Neuronal stem cell (in vitro differentiated cells): ENCODE data around the gene CDKL1.

Source experiments
- DNase-seq: peaks from one replicate; pipeline ENCODE4 v3.0.0-alpha.2; 2013; ENCODE audit warnings: low spot score
- H2AFZ ChIP-seq: one replicate; pipeline ENCODE4 v1.6.1; 2013; ENCODE audit warnings: mild to moderate bottlenecking, low read length, inconsistent platforms
- H2AK5ac ChIP-seq: 2 replicates; pipeline ENCODE4 v1.6.1; 2013; ENCODE audit warnings: low read depth, mild to moderate bottlenecking, inconsistent platforms, low read length, moderate library complexity, mixed read lengths
- H2BK120ac ChIP-seq: 2 replicates; pipeline ENCODE4 v1.6.1; 2013; ENCODE audit warnings: low read depth, mild to moderate bottlenecking, inconsistent platforms, low read length, moderate library complexity, mixed read lengths
- H2BK12ac ChIP-seq: one replicate; pipeline ENCODE4 v1.6.1; 2013; ENCODE audit warnings: low read length, inconsistent platforms
- H2BK15ac ChIP-seq: 2 replicates; pipeline ENCODE4 v1.6.1; 2013; ENCODE audit warnings: mild to moderate bottlenecking, low read length, inconsistent platforms, mixed read lengths
- H2BK5ac ChIP-seq: one replicate; pipeline ENCODE4 v1.6.1; 2013; ENCODE audit warnings: inconsistent platforms, mild to moderate bottlenecking, low read length, moderate library complexity
- H3K14ac ChIP-seq: one replicate; pipeline ENCODE4 v1.6.1; 2013; ENCODE audit warnings: low read length, inconsistent platforms
- H3K18ac ChIP-seq: 2 replicates; pipeline ENCODE4 v1.6.1; 2013; ENCODE audit warnings: low read length, inconsistent platforms
- H3K23ac ChIP-seq: 2 replicates; pipeline ENCODE4 v1.6.1; 2013; ENCODE audit warnings: low read depth, mild to moderate bottlenecking, mixed read lengths, low read length, inconsistent platforms; ENCODE audit not compliant: poor library complexity
- H3K27ac ChIP-seq: replicated peaks from 3 replicates; pipeline ENCODE4 v1.5.1; 2013; ENCODE audit warnings: low read length, inconsistent platforms
- H3K27me3 ChIP-seq, 3 experiments: 2 replicates each; pipeline ENCODE4 v1.6.1; 2013; ENCODE audit warnings: low read length in 3 of 3, mild to moderate bottlenecking in 2 of 3, inconsistent platforms in 1 of 3, low read depth in 1 of 3, mixed read lengths in 1 of 3, moderate library complexity in 1 of 3; ENCODE audit not compliant: control insufficient read depth in 3 of 3, insufficient read depth in 3 of 3
- H3K36me3 ChIP-seq, 2 donors: replicated peaks in 1 of 2; 2 replicates each; pipeline ENCODE4 v1.6.1; 2013; ENCODE audit warnings: low read length in 2 of 2; ENCODE audit not compliant: control insufficient read depth in 2 of 2, insufficient read depth in 2 of 2
- H3K4ac ChIP-seq: 2 replicates; pipeline ENCODE4 v1.6.1; 2013; ENCODE audit warnings: inconsistent platforms, mild to moderate bottlenecking, low read length, moderate library complexity
- H3K4me1 ChIP-seq, 2 donors: 1 replicate in 1 of 2; 2 replicates in 1 of 2; pipeline ENCODE4 v1.6.1; 2013; ENCODE audit warnings: low read length in 2 of 2, low read depth in 1 of 2; ENCODE audit not compliant: control insufficient read depth in 2 of 2, insufficient read depth in 1 of 2
- H3K4me2 ChIP-seq: one replicate; pipeline ENCODE4 v1.6.1; 2013; ENCODE audit warnings: mild to moderate bottlenecking, low read length, inconsistent platforms; ENCODE audit not compliant: insufficient read depth, poor library complexity, severe bottlenecking
- H3K4me3 ChIP-seq, 2 donors: 2 replicates each; pipeline ENCODE4 v1.5.1; 2013; ENCODE audit warnings: low read length in 2 of 2, mild to moderate bottlenecking in 2 of 2, inconsistent platforms in 1 of 2, moderate library complexity in 1 of 2
- H3K79me1 ChIP-seq: one replicate; pipeline ENCODE4 v1.6.1; 2013; ENCODE audit warnings: low read depth, mild to moderate bottlenecking, inconsistent platforms, low read length, moderate library complexity
- H3K9ac ChIP-seq: one replicate; pipeline ENCODE4 v1.6.1; 2013; ENCODE audit warnings: mild to moderate bottlenecking, low read depth, low read length, inconsistent platforms; ENCODE audit not compliant: poor library complexity
- H3K9me3 ChIP-seq, 2 donors: replicated peaks in 1 of 2; 2 replicates each; pipeline versions ENCODE3 to v1.6.1; 2013; ENCODE audit warnings: low read length in 2 of 2, mild to moderate bottlenecking in 2 of 2, inconsistent platforms in 1 of 2, low read depth in 1 of 2, mixed read lengths in 1 of 2, moderate library complexity in 1 of 2; ENCODE audit not compliant: control insufficient read depth in 2 of 2, insufficient read depth in 1 of 2
- H4K8ac ChIP-seq: one replicate; pipeline ENCODE4 v1.6.1; 2013; ENCODE audit warnings: low read depth, mild to moderate bottlenecking, inconsistent platforms, low read length, moderate library complexity
- H4K91ac ChIP-seq: one replicate; pipeline ENCODE4 v1.6.1; 2013; ENCODE audit warnings: low read length, low read depth, mild to moderate bottlenecking, inconsistent platforms; ENCODE audit not compliant: poor library complexity
- WGBS, 2 donors: extraction: QIAGEN DNeasy Blood & Tissue Kit; methylation state at CpG; one replicate each; pipeline ENCODE4 v1.1.7; 2013; ENCODE audit warnings: missing lambda C conversion rate in 2 of 2, mixed read lengths in 1 of 2; ENCODE audit not compliant: insufficient read length in 2 of 2, insufficient replicate concordance in 1 of 2; ENCODE audit errors: extremely low coverage in 2 of 2; 5-methylcytosine and 5-hydroxymethylcytosine counted together

Gene CDKL1

DNA sequence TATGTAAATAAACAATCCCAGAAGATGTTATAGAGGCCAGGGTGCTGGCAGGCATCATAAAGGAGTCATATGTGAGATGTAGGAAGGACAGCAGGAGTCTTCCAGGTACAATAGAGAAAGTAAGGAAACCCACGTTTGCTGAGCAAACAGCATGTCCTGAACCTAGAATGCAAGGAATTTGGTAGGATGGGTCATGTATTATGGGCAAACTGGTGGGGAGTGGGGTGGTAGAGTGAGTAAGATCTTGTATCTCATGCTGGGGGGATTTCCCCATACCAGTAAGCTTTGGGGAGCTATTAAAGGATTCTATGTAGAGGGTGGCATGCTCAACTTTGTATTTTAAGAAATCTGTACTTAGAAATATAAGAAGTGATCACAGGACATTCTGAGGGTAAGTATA is 41.0 kb downstream of the CDKL1 start:
- no peak overlapping the region for H2AK5ac ChIP-seq
- H3K4me1 ChIP-seq = peaks cover 0 to 2% of the 10 kb centered on the region in 2 donors
- H3K27ac ChIP-seq = no peak overlapping the region
- no CpG with 5 or more reads among the region's 1 CpG for WGBS, 2 donors
- H3K23ac ChIP-seq = no peak overlapping the region
- H3K9ac ChIP-seq = no peak overlapping the region
- no peak overlapping the region for H3K4ac ChIP-seq
- H3K18ac ChIP-seq = no peak overlapping the region
- H3K79me1 ChIP-seq = no peaks in the 10 kb centered on the region
- H4K91ac ChIP-seq = no peak overlapping the region
- no peak overlapping the region for H3K4me3 ChIP-seq
- H3K4me2 ChIP-seq = no peak overlapping the region
- no peak overlapping the region for H2BK120ac ChIP-seq
- H2AFZ ChIP-seq = no peak overlapping the region
- no peak overlapping the region for H2BK12ac ChIP-seq
- no peaks in the 10 kb centered on the region for H3K36me3 ChIP-seq
- H2BK15ac ChIP-seq = no peak overlapping the region
- DNase-seq = no peak
- no peaks in the 10 kb centered on the region for H3K27me3 ChIP-seq
- H3K9me3 ChIP-seq = peaks cover 0 to under 1% of the 10 kb centered on the region in 2 donors
- no peak overlapping the region for H2BK5ac ChIP-seq
- no peak overlapping the region for H3K14ac ChIP-seq
- no peak overlapping the region for H4K8ac ChIP-seq

DNA sequence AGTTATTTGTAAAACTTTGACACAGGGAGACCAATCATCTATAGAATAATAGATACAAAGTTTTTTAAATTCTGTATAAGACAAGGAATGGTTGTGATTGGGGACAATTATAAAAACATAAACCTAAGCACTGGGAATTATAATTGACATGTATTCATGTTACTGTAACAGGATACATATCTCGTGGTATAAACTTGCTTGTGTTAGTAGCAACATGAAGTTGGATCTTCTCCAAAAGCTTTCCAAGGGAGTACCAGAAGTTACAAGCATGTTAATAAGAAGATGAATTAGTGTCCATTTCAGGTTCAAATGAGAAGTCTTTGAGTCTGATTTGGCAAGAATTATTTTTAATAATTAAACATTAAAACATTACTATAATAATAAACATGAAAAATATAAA is 42.2 kb downstream of the CDKL1 start:
- Histone ChIP-seq H2AFZ (no peak overlapping the region), H2BK120ac (no peak overlapping the region), H3K79me1 (no peaks in the 10 kb centered on the region), H3K9ac (no peak overlapping the region), H2BK15ac (no peak overlapping the region), H3K18ac (no peak overlapping the region), H3K4me3 (no peak overlapping the region), H3K36me3 (no peaks in the 10 kb centered on the region), H3K14ac (no peak overlapping the region), H4K91ac (no peak overlapping the region), H3K23ac (no peak overlapping the region), H3K9me3 (peaks cover 0 to 5% of the 10 kb centered on the region in 2 donors), H2BK12ac (no peak overlapping the region), H2BK5ac (no peak overlapping the region), H2AK5ac (no peak overlapping the region), H3K4ac (no peak overlapping the region), H3K27ac (no peak overlapping the region), H3K27me3 (no peaks in the 10 kb centered on the region), H3K4me1 (peaks cover 0 to 2% of the 10 kb centered on the region in 2 donors), H4K8ac (no peak overlapping the region), H3K4me2 (no peak overlapping the region)
- no peak for DNase-seq
- WGBS, 2 donors = no CpG with 5 or more reads among the region's 1 CpG

DNA sequence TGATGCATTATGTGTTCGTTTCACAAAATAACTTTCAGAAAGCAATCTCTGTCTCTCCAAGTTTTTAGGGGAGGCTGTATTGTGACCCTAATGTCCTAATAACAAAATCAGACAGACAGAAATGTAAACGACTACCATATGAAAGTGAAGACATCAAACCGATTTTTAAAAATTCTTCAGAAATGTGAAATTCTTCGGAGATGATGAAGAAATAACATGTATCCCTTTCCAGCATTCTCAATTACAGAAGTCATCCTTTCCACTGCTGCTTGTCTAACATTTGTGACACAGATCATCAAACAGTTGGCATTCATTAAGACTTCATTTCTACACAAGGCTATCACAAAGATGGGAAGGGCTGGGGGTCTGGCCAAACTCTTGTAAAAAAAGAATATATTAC is 43.6 kb downstream of the CDKL1 start:
- no peak overlapping the region for H2BK15ac ChIP-seq
- no peak overlapping the region for H3K9ac ChIP-seq
- no peaks in the 10 kb centered on the region for H3K27me3 ChIP-seq
- no peak overlapping the region for H3K23ac ChIP-seq
- H2BK12ac ChIP-seq = no peak overlapping the region
- H2BK120ac ChIP-seq = no peak overlapping the region
- H2AK5ac ChIP-seq = no peak overlapping the region
- H3K4me2 ChIP-seq = no peak overlapping the region
- no peak overlapping the region for H3K4me3 ChIP-seq
- H4K8ac ChIP-seq = no peak overlapping the region
- H3K36me3 ChIP-seq = no peaks in the 10 kb centered on the region
- no peak overlapping the region for H3K14ac ChIP-seq
- peaks cover 0 to 2% of the 10 kb centered on the region in 2 donors for H3K4me1 ChIP-seq
- H3K79me1 ChIP-seq = no peaks in the 10 kb centered on the region
- peaks cover 0 to 7% of the 10 kb centered on the region in 2 donors for H3K9me3 ChIP-seq
- no peak overlapping the region for H3K18ac ChIP-seq
- no peak for DNase-seq
- H2BK5ac ChIP-seq = no peak overlapping the region
- H4K91ac ChIP-seq = no peak overlapping the region
- no peak overlapping the region for H2AFZ ChIP-seq
- WGBS, 2 donors = no CpG with 5 or more reads among the region's 4 CpGs
- no peak overlapping the region for H3K4ac ChIP-seq
- no peak overlapping the region for H3K27ac ChIP-seq

DNA sequence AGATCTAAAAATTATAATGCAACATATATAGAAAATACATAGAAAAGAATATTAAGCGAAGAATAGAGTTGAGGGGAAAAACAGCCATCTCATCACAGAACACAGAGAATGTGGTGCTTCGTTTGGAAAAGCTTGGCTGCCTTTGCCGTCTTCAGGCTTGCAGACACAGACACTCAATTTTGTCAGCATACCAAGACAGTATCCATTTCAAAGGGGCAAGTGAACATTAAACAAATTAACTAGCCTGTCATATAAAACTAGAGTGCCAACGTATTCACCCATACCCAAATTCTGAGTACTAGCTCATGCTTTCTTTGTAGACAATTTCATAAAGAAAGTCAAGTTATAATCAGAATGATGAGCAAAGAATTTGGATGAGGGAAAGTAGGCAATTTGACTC is 44.1 kb downstream of the CDKL1 start:
- no peaks in the 10 kb centered on the region for H3K36me3 ChIP-seq
- H3K4me3 ChIP-seq = no peak overlapping the region
- no CpG with 5 or more reads among the region's 4 CpGs for WGBS, 2 donors
- H4K91ac ChIP-seq = no peak overlapping the region
- H2BK15ac ChIP-seq = no peak overlapping the region
- H3K14ac ChIP-seq = no peak overlapping the region
- H3K27ac ChIP-seq = no peak overlapping the region
- no peaks in the 10 kb centered on the region for H3K4me1 ChIP-seq
- no peak overlapping the region for H3K23ac ChIP-seq
- no peak overlapping the region for H2BK12ac ChIP-seq
- H3K4me2 ChIP-seq = no peak overlapping the region
- H2BK120ac ChIP-seq = no peak overlapping the region
- H2AK5ac ChIP-seq = no peak overlapping the region
- no peak overlapping the region for H3K18ac ChIP-seq
- H4K8ac ChIP-seq = no peak overlapping the region
- no peak overlapping the region for H2BK5ac ChIP-seq
- DNase-seq = no peak
- no peak overlapping the region for H2AFZ ChIP-seq
- H3K9ac ChIP-seq = no peak overlapping the region
- no peak overlapping the region for H3K4ac ChIP-seq
- H3K79me1 ChIP-seq = no peaks in the 10 kb centered on the region
- peaks cover 0 to 7% of the 10 kb centered on the region in 2 donors for H3K9me3 ChIP-seq
- no peaks in the 10 kb centered on the region for H3K27me3 ChIP-seq
